Transverse colon (tissue), 4 donors: ENCODE measurements around the gene CFAP54. TPM values are rescaled to one million over a fixed set of nuclear protein-coding genes. Genes with fewer than 3 reads are reported as not detected.

ENCODE experiments used
- DNase-seq: peaks from one replicate; pipeline ENCODE4 v3.0.0-alpha.2; 2019
- H3K27ac ChIP-seq, 4 donors: fragments of 200-600 bp; sonication (generic); 2 replicates each; pipeline ENCODE4 v1.5.1; 2016 to 2018; ENCODE audit warnings: inconsistent platforms in 4 of 4
- H3K27me3 ChIP-seq: fragments of 200-600 bp; sonication (generic); 2 replicates; pipeline ENCODE4 v1.5.1; 2017; ENCODE audit warnings: inconsistent platforms
- H3K36me3 ChIP-seq, 4 donors: fragments of 200-600 bp; sonication (generic); 2 replicates each; pipeline ENCODE4 v1.5.1; 2017 to 2019; ENCODE audit warnings: inconsistent platforms in 4 of 4
- H3K4me1 ChIP-seq, 4 donors: fragments of 200-600 bp; sonication (generic); 2 replicates each; pipeline ENCODE4 v1.5.1; 2017 to 2020; ENCODE audit warnings: inconsistent platforms in 4 of 4
- H3K4me3 ChIP-seq, 4 donors: fragments of 200-600 bp; sonication (generic); 1 replicate in 1 of 4; 2 replicates in 3 of 4; pipeline versions ENCODE4 v1.5.1 to v1.6.1; 2017 to 2019; ENCODE audit warnings: inconsistent platforms in 4 of 4
- H3K9me3 ChIP-seq, 2 donors: fragments of 200-600 bp; sonication (generic); 2 replicates each; pipeline ENCODE4 v1.5.1; 2017 to 2019; ENCODE audit warnings: inconsistent platforms in 2 of 2
- CTCF ChIP-seq, 5 experiments: fragments of 200-600 bp in 3 of 5; fragments of 450-650 bp in 2 of 5; sonication (generic) in 3 of 5; IDR thresholded peaks; 1 replicate in 2 of 5; 2 replicates in 3 of 5; pipeline ENCODE4 v1.5.1; 2016 to 2017; ENCODE audit warnings: antibody characterized with exemption in 5 of 5, inconsistent platforms in 3 of 5, mild to moderate bottlenecking in 2 of 5, moderate library complexity in 1 of 5
- EP300 ChIP-seq: sonication (generic); formaldehyde crosslinking; IDR thresholded peaks from one replicate; pipeline ENCODE4 v1.6.1; 2017; ENCODE audit warnings: antibody characterized with exemption, low read depth
- POLR2A ChIP-seq: fragments of 450-650 bp; IDR thresholded peaks from one replicate; pipeline ENCODE4 v1.6.1; 2016; ENCODE audit warnings: antibody characterized with exemption, mild to moderate bottlenecking, moderate library complexity
- POLR2AphosphoS5 ChIP-seq, 3 donors: sonication (generic); formaldehyde crosslinking; IDR thresholded peaks; one replicate each; pipeline ENCODE4 v1.6.1; 2016; ENCODE audit warnings: antibody characterized with exemption in 3 of 3
- WGBS, 2 donors: methylation state at CpG; one replicate each; pipeline ENCODE4 v1.1.5; 2018; ENCODE audit warnings: low coverage in 1 of 2; 5-methylcytosine and 5-hydroxymethylcytosine counted together
- in situ Hi-C, 4 donors: fragments of 200-750 bp; cut with MboI; loops; one replicate each; pipeline versions ENCODE4 v1.15.0 to v1.15.1; 2017; ENCODE audit warnings: low sequenced_read_pairs in 3 of 4, low pct_ligation_motif_present in 1 of 4, low pct_unique_long_range_greater_than_20kb in 1 of 4
- intact Hi-C: fragments of 100-400 bp; cut with DNase I; formaldehyde crosslinking; loops from one replicate; pipeline ENCODE4 v1.15.1; 2023; ENCODE audit warnings: low total_unique reads
- total RNA-seq, 4 donors: library from RNA; depleted of rRNA; stranded (reverse); fragments of >200 nt; gene quantifications; one replicate each; pipeline ENCODE4 v1.1.0, GENCODE V29; 2016

The CFAP54 gene
- total RNA-seq, 4 donors from 2014 or later = 0.14 to 22.3 (median 2.1) TPM; not detected in 1

- intact Hi-C loops = no loop called here
- Histone ChIP-seq H3K36me3 (no peaks in the 10 kb centered on the region), H3K27me3 (no peaks in the 10 kb centered on the region), H3K4me1 (no peaks in the 10 kb centered on the region), H3K9me3 (no peaks in the 10 kb centered on the region), H3K4me3 (no peak overlapping the region), H3K27ac (no peak overlapping the region)
- in situ Hi-C loops = no loop called here
- TF ChIP-seq POLR2AphosphoS5 (IDR thresholded peaks at IDR 0.05) (no peak), EP300 (no peak), POLR2A (no peak), CTCF (IDR thresholded peaks at IDR 0.05) (no peak)
- no peak for DNase-seq
- 59 to 72% methylated on average over 2 of the region's 2 CpGs for WGBS, 2 donors
Measured at GRCh38 chr12:96810057-96810456, 320.7 kb downstream of the CFAP54 start.

- in situ Hi-C loops = no loop called here
- H3K9me3 ChIP-seq = no peaks in the 10 kb centered on the region
- DNase-seq = no peak
- 75 to 90% methylated on average over 3 of the region's 3 CpGs for whole genome bisulfite sequencing, 2 donors
- no peaks in the 10 kb centered on the region for H3K27me3 ChIP-seq
- H3K4me3 ChIP-seq = no peak overlapping the region
- TF ChIP-seq POLR2A = no peak
- no peak for TF ChIP-seq EP300
- no peak for TF ChIP-seq CTCF (IDR thresholded peaks at IDR 0.05)
- TF ChIP-seq POLR2AphosphoS5 (IDR thresholded peaks at IDR 0.05) = no peak
- no peaks in the 10 kb centered on the region for H3K4me1 ChIP-seq
- intact Hi-C loops = no loop called here
- H3K36me3 ChIP-seq = no peaks in the 10 kb centered on the region
- no peak overlapping the region for H3K27ac ChIP-seq
Measured at GRCh38 chr12:96810477-96810876, 321.1 kb downstream of the CFAP54 start.

GRCh38 chr12:96811083-96811482 lies 321.7 kb downstream of the CFAP54 start:
- 15 to 53% methylated on average over 2 to 3 of the region's 3 CpGs for WGBS, 2 donors
- Histone ChIP-seq H3K27ac (no peak overlapping the region), H3K4me3 (no peak overlapping the region), H3K9me3 (no peaks in the 10 kb centered on the region), H3K36me3 (no peaks in the 10 kb centered on the region), H3K27me3 (no peaks in the 10 kb centered on the region), H3K4me1 (no peaks in the 10 kb centered on the region)
- in situ Hi-C loops (no loop called here), intact Hi-C loops (no loop called here)
- TF ChIP-seq CTCF (IDR thresholded peaks at IDR 0.05) = no peak
- no peak for TF ChIP-seq EP300
- no peak for TF ChIP-seq POLR2A
- no peak for TF ChIP-seq POLR2AphosphoS5 (IDR thresholded peaks at IDR 0.05)
- DNase-seq = no peak

GRCh38 chr12:96812153-96812552 lies 322.8 kb downstream of the CFAP54 start:
- intact Hi-C loops = no loop called here
- no peak for DNase-seq
- Histone ChIP-seq H3K36me3 (no peaks in the 10 kb centered on the region), H3K4me1 (no peaks in the 10 kb centered on the region), H3K4me3 (no peak overlapping the region), H3K27me3 (no peaks in the 10 kb centered on the region), H3K27ac (no peak overlapping the region), H3K9me3 (no peaks in the 10 kb centered on the region)
- TF ChIP-seq CTCF (IDR thresholded peaks at IDR 0.05) (no peak), POLR2AphosphoS5 (IDR thresholded peaks at IDR 0.05) (no peak), POLR2A (no peak), EP300 (no peak)
- WGBS, 2 donors = 52 to 63% methylated on average over 1 to 2 of the region's 2 CpGs
- in situ Hi-C loops = no loop called here
